NCI-H1436 (cell line): ENCODE data around the gene C2orf69.

ENCODE experiments used
- DNase-seq: peaks from one replicate; lab custom pipeline; 2025; lab: John Stamatoyannopoulos, UW

The C2orf69 gene

GRCh38 chr2:199968126-199968525 lies 57.0 kb downstream of the C2orf69 start:
- DNase-seq, result no peak

- DNase-seq, result no peak
Observed at GRCh38 chr2:199972088-199972626, 61.1 kb downstream of the C2orf69 start.

GRCh38 chr2:199973703-199974102 lies 62.6 kb downstream of the C2orf69 start:
- no peak for DNase-seq

GRCh38 chr2:199975273-199975895 lies 64.3 kb downstream of the C2orf69 start:
- no peak for DNase-seq
